KMS-11 (cell line): Measurements from ENCODE around the gene CTCF.

Experiments
- H2AFZ ChIP-seq: fragments of 200-600 bp; sonication (generic); 2 replicates; pipeline ENCODE4 v1.6.1; 2016; ENCODE audit warnings: antibody characterized with exemption, mixed run types, low read depth
- H3K27ac ChIP-seq: fragments of 200-600 bp; sonication (generic); 2 replicates; pipeline ENCODE4 v1.6.1; 2016; ENCODE audit warnings: mild to moderate bottlenecking, mixed run types
- H3K27me3 ChIP-seq: fragments of 200-600 bp; sonication (generic); 2 replicates; pipeline ENCODE4 v1.6.1; 2017; ENCODE audit warnings: mild to moderate bottlenecking, low read depth, mixed run types, moderate library complexity; ENCODE audit not compliant: insufficient read depth
- H3K36me3 ChIP-seq: fragments of 200-600 bp; sonication (generic); 2 replicates; pipeline ENCODE4 v1.6.1; 2017; ENCODE audit warnings: mild to moderate bottlenecking, mixed run types; ENCODE audit not compliant: insufficient read depth
- H3K4me1 ChIP-seq: fragments of 200-600 bp; sonication (generic); 2 replicates; pipeline ENCODE4 v1.6.1; 2016; ENCODE audit warnings: mild to moderate bottlenecking, low read depth, mixed run types; ENCODE audit not compliant: poor library complexity, severe bottlenecking
- H3K4me2 ChIP-seq: fragments of 200-600 bp; sonication (generic); 2 replicates; pipeline ENCODE4 v1.7.0; 2016; ENCODE audit warnings: mild to moderate bottlenecking, mixed run types
- H3K4me3 ChIP-seq: fragments of 200-600 bp; sonication (generic); IDR thresholded peaks from 2 replicates; pipeline ENCODE4 v1.6.1; 2017; ENCODE audit warnings: low read depth, low read length, mixed read lengths; ENCODE audit not compliant: insufficient read depth
- H3K79me2 ChIP-seq: fragments of 200-600 bp; sonication (generic); 2 replicates; pipeline ENCODE4 v1.6.1; 2016; ENCODE audit warnings: low read depth, mixed run types; ENCODE audit not compliant: insufficient read depth
- H3K9ac ChIP-seq: fragments of 200-600 bp; sonication (generic); 2 replicates; pipeline ENCODE4 v1.6.1; 2016; ENCODE audit warnings: mild to moderate bottlenecking, mixed run types
- H4K20me1 ChIP-seq: fragments of 200-600 bp; sonication (generic); 2 replicates; pipeline ENCODE4 v1.6.1; 2016; ENCODE audit warnings: mild to moderate bottlenecking, mixed run types; ENCODE audit not compliant: insufficient read depth
- TF ChIP-seq, protein P1 (sequence below): fragments of 200-600 bp; sonication (generic); conservative IDR thresholded peaks from 2 replicates; pipeline ENCODE4 v1.6.1; 2017; ENCODE audit warnings: low read depth, mild to moderate bottlenecking, antibody characterized with exemption, low read length, moderate library complexity, mixed read lengths

CTCF gene

GRCh38 chr16:67605641-67606040, 43.3 kb downstream of the CTCF start:
- TF ChIP-seq, protein P1, sequence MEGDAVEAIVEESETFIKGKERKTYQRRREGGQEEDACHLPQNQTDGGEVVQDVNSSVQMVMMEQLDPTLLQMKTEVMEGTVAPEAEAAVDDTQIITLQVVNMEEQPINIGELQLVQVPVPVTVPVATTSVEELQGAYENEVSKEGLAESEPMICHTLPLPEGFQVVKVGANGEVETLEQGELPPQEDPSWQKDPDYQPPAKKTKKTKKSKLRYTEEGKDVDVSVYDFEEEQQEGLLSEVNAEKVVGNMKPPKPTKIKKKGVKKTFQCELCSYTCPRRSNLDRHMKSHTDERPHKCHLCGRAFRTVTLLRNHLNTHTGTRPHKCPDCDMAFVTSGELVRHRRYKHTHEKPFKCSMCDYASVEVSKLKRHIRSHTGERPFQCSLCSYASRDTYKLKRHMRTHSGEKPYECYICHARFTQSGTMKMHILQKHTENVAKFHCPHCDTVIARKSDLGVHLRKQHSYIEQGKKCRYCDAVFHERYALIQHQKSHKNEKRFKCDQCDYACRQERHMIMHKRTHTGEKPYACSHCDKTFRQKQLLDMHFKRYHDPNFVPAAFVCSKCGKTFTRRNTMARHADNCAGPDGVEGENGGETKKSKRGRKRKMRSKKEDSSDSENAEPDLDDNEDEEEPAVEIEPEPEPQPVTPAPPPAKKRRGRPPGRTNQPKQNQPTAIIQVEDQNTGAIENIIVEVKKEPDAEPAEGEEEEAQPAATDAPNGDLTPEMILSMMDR: no peak
- peaks cover 51% of the 10 kb centered on the region; the same call in 1 of the 2 replicates for H3K79me2 ChIP-seq
- no peak overlapping the region for H3K4me3 ChIP-seq
- no peak overlapping the region for H3K9ac ChIP-seq
- H3K27me3 ChIP-seq: no peaks in the 10 kb centered on the region
- no peaks in the 10 kb centered on the region for H4K20me1 ChIP-seq
- H3K27ac ChIP-seq: no peak overlapping the region
- H3K4me1 ChIP-seq: no peaks in the 10 kb centered on the region
- H2AFZ ChIP-seq: no peak overlapping the region
- H3K4me2 ChIP-seq: no peak overlapping the region
- H3K36me3 ChIP-seq: no peaks in the 10 kb centered on the region

- TF ChIP-seq, protein P1: no peak
- Histone ChIP-seq H3K4me2 (no peak overlapping the region), H4K20me1 (no peaks in the 10 kb centered on the region), H3K4me3 (no peak overlapping the region), H3K9ac (no peak overlapping the region), H3K36me3 (no peaks in the 10 kb centered on the region; the same call in 1 of the 2 replicates), H3K4me1 (no peaks in the 10 kb centered on the region), H3K79me2 (peaks cover 43% of the 10 kb centered on the region; the same call in 1 of the 2 replicates), H3K27ac (no peak overlapping the region), H2AFZ (no peak overlapping the region), H3K27me3 (no peaks in the 10 kb centered on the region)
Observed at GRCh38 chr16:67606632-67607031, 44.3 kb downstream of the CTCF start.

- Histone ChIP-seq H3K27ac (no peak overlapping the region), H3K36me3 (no peaks in the 10 kb centered on the region; the same call in 1 of the 2 replicates), H3K4me2 (no peak overlapping the region), H3K4me3 (no peak overlapping the region), H3K79me2 (peaks cover 35% of the 10 kb centered on the region; the same call in 1 of the 2 replicates), H3K27me3 (no peaks in the 10 kb centered on the region), H3K9ac (no peak overlapping the region), H4K20me1 (no peaks in the 10 kb centered on the region), H3K4me1 (no peaks in the 10 kb centered on the region), H2AFZ (no peak overlapping the region)
- TF ChIP-seq, protein P1: no peak
Observed at GRCh38 chr16:67608364-67608763, 46.0 kb downstream of the CTCF start.

- Histone ChIP-seq H3K4me1 (no peaks in the 10 kb centered on the region), H3K36me3 (no peaks in the 10 kb centered on the region; the same call in 1 of the 2 replicates), H3K79me2 (peaks cover 13% of the 10 kb centered on the region; the same call in 1 of the 2 replicates), H3K27ac (no peak overlapping the region), H3K9ac (no peak overlapping the region), H3K4me3 (no peak overlapping the region), H3K27me3 (no peaks in the 10 kb centered on the region), H4K20me1 (no peaks in the 10 kb centered on the region), H3K4me2 (no peak overlapping the region), H2AFZ (no peak overlapping the region)
- TF ChIP-seq, protein P1: no peak; the same call in 1 of the 2 replicates
Observed at GRCh38 chr16:67613808-67614207, 51.5 kb downstream of the CTCF start.
